Measurements from ENCODE around the gene ARHGEF10L. TPM values are rescaled to one million over a fixed set of nuclear protein-coding genes. Genes with fewer than 3 reads are reported as not detected.
A peak's percentile ranks its signal among the peaks of the same experiment; 100 is the strongest.

Gene ARHGEF10L
- total RNA-seq, 1 donor from 2014 or later = 20.3 TPM

- H3K36me3 Mint-ChIP-seq = peaks cover 3% of the 10 kb centered on the region
- Histone ChIP-seq H3F3A (ENCODE audit: low read depth) (no peaks in the 10 kb centered on the region), H3K27me3 (no peaks in the 10 kb centered on the region), H3K4me2 (no peak overlapping the region), H3K4me1 (no peaks in the 10 kb centered on the region), H3K9ac (no peak overlapping the region), H3K79me2 (ENCODE audit: low read depth) (no peaks in the 10 kb centered on the region), H2AFZ (replicated peaks) (no peak overlapping the region), H4K20me1 (ENCODE audit: low read depth) (peaks cover 16% of the 10 kb centered on the region), H3K27ac (no peak overlapping the region), H3K36me3 (no peaks in the 10 kb centered on the region), H3K9me3 (ENCODE audit: low read depth) (no peaks in the 10 kb centered on the region), H3K4me3 (no peak overlapping the region)
- peaks cover 5% of the 10 kb centered on the region for H3K4me1 Mint-ChIP-seq
- no peak for TF ChIP-seq EZH2phosphoT487 (IDR thresholded peaks at IDR 0.05)
- TF ChIP-seq EZH2 (IDR thresholded peaks at IDR 0.05) = no peak
- no peak for TF ChIP-seq CTCF (IDR thresholded peaks at IDR 0.05)
- no peaks in the 10 kb centered on the region for H3K27me3 Mint-ChIP-seq (ENCODE audit: insufficient read depth, low read depth)
- no peak overlapping the region for H3K27ac Mint-ChIP-seq
- no peaks in the 10 kb centered on the region for H3K9me3 Mint-ChIP-seq
- DNase-seq (ENCODE audit: low spot score) = no peak
- no peak overlapping the region for H3K4me3 Mint-ChIP-seq
Observed at GRCh38 chr1:17595602-17595925, 56.1 kb downstream of the ARHGEF10L start.

- no peaks in the 10 kb centered on the region for H3K79me2 ChIP-seq (ENCODE audit: low read depth)
- no peak overlapping the region for H3K4me3 ChIP-seq
- Mint-ChIP-seq H3K4me3 (no peak overlapping the region), H3K27me3 (ENCODE audit: insufficient read depth, low read depth) (peaks cover under 1% of the 10 kb centered on the region), H3K36me3 (peaks cover 3% of the 10 kb centered on the region), H3K4me1 (peaks cover 5% of the 10 kb centered on the region), H3K9me3 (no peaks in the 10 kb centered on the region), H3K27ac (peak overlapping the region; percentile 53)
- H3F3A ChIP-seq (ENCODE audit: low read depth) = no peaks in the 10 kb centered on the region
- H3K9me3 ChIP-seq (ENCODE audit: low read depth) = no peaks in the 10 kb centered on the region
- no peak overlapping the region for H2AFZ ChIP-seq (replicated peaks)
- no peak overlapping the region for H3K27ac ChIP-seq
- no peak for DNase-seq (ENCODE audit: low spot score)
- H3K4me1 ChIP-seq = no peaks in the 10 kb centered on the region
- no peaks in the 10 kb centered on the region for H3K36me3 ChIP-seq
- no peak overlapping the region for H3K4me2 ChIP-seq
- TF ChIP-seq CTCF (IDR thresholded peaks at IDR 0.05) (no peak), EZH2 (IDR thresholded peaks at IDR 0.05) (no peak)
- H3K9ac ChIP-seq = no peak overlapping the region
- peaks cover 16% of the 10 kb centered on the region for H4K20me1 ChIP-seq (ENCODE audit: low read depth)
- H3K27me3 ChIP-seq = no peaks in the 10 kb centered on the region
Observed at GRCh38 chr1:17596186-17596585, 56.7 kb downstream of the ARHGEF10L start.

GRCh38 chr1:17596651-17597509 lies 57.4 kb downstream of the ARHGEF10L start:
- no peaks in the 10 kb centered on the region for H3K36me3 ChIP-seq
- no peak overlapping the region for H3K9ac ChIP-seq
- no peak overlapping the region for H2AFZ ChIP-seq (replicated peaks)
- no peak for DNase-seq (ENCODE audit: low spot score)
- H3K27me3 ChIP-seq = no peaks in the 10 kb centered on the region
- no peaks in the 10 kb centered on the region for H3K9me3 Mint-ChIP-seq
- peaks cover 2% of the 10 kb centered on the region for H3K27me3 Mint-ChIP-seq (ENCODE audit: insufficient read depth, low read depth)
- peak overlapping the region; percentile 52 for H3K27ac Mint-ChIP-seq
- TF ChIP-seq CTCF (IDR thresholded peaks at IDR 0.05) (no peak), EZH2phosphoT487 (IDR thresholded peaks at IDR 0.05) (no peak), EZH2 (IDR thresholded peaks at IDR 0.05) (no peak)
- H3K4me1 ChIP-seq = no peaks in the 10 kb centered on the region
- no peak overlapping the region for H3K4me3 Mint-ChIP-seq
- no peaks in the 10 kb centered on the region for H3K9me3 ChIP-seq (ENCODE audit: low read depth)
- no peak overlapping the region for H3K4me2 ChIP-seq
- H3K36me3 Mint-ChIP-seq = peaks cover 3% of the 10 kb centered on the region
- no peaks in the 10 kb centered on the region for H3F3A ChIP-seq (ENCODE audit: low read depth)
- H4K20me1 ChIP-seq (ENCODE audit: low read depth) = peaks cover 16% of the 10 kb centered on the region
- peaks cover 5% of the 10 kb centered on the region for H3K4me1 Mint-ChIP-seq
- H3K4me3 ChIP-seq = no peak overlapping the region
- no peaks in the 10 kb centered on the region for H3K79me2 ChIP-seq (ENCODE audit: low read depth)
- no peak overlapping the region for H3K27ac ChIP-seq

Measured in neural progenitor cell (in vitro differentiated cells).